ENCODE measurements around the gene CBX5.

The CBX5 gene

DNA sequence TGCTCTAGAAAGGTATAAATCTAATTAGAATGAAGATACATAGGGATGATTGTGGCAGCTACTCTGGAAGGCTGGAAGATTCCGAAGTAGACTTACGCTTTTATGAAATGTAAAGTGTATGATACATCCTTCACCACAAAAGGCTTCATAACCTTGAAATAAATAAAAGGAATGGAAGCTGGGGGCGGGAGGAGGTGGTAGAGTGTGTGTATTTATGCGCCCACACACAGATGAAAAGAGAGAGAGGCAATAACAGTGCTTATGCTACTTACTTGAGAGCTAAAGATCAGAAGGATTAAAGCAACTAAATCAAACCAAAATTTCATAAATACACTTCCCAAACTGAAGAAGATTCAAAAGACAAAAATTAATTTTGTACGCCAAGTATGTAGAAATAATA lies 30.4 kb downstream of the CBX5 start:
- TF ChIP-seq, protein P1, sequence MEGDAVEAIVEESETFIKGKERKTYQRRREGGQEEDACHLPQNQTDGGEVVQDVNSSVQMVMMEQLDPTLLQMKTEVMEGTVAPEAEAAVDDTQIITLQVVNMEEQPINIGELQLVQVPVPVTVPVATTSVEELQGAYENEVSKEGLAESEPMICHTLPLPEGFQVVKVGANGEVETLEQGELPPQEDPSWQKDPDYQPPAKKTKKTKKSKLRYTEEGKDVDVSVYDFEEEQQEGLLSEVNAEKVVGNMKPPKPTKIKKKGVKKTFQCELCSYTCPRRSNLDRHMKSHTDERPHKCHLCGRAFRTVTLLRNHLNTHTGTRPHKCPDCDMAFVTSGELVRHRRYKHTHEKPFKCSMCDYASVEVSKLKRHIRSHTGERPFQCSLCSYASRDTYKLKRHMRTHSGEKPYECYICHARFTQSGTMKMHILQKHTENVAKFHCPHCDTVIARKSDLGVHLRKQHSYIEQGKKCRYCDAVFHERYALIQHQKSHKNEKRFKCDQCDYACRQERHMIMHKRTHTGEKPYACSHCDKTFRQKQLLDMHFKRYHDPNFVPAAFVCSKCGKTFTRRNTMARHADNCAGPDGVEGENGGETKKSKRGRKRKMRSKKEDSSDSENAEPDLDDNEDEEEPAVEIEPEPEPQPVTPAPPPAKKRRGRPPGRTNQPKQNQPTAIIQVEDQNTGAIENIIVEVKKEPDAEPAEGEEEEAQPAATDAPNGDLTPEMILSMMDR (IDR thresholded peaks at IDR 0.05; ENCODE audit: extremely low read depth, insufficient read depth, missing control alignments), result no peak
- in situ Hi-C loops (cut with MboI; ENCODE audit: low pct_unique_long_range_greater_than_20kb, low sequenced_read_pairs, unreplicated experiment), result no loop called here
- no peak for DNase-seq (ENCODE audit: low spot score)

DNA sequence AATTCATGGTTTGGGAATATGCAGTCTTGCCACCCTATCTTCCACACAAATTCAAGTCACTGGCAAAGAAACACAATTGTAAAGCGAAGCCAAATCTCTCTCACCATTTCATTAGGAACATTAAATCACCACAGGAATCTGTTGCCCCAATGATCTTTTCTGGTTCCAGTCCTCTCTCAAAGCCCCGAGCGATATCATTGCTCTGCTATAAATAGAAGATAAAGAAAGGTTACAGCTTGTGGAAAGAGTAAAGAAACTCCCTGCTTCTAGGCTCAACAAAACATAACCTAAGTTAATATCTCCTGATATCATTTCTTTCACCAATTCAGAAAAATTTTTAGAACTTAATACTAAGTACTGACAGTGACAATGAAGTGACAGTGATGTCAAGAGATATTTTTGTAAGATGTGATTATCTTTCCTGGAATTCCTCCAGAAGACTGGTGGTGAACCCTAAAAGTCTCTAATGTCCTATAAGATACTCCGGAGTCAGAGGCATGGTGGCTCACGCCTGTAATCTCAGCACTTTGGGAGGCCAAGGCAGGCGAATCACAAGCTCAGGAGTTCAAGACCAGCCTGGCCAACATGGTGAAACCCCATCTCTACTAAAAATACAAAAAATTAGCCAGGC lies 33.8 kb downstream of the CBX5 start:
- in situ Hi-C loops (cut with MboI; ENCODE audit: low pct_unique_long_range_greater_than_20kb, low sequenced_read_pairs, unreplicated experiment), result no loop called here
- DNase-seq (ENCODE audit: low spot score), result no peak
- TF ChIP-seq, protein P1 (IDR thresholded peaks at IDR 0.05; ENCODE audit: extremely low read depth, insufficient read depth, missing control alignments), result no peak

DNA sequence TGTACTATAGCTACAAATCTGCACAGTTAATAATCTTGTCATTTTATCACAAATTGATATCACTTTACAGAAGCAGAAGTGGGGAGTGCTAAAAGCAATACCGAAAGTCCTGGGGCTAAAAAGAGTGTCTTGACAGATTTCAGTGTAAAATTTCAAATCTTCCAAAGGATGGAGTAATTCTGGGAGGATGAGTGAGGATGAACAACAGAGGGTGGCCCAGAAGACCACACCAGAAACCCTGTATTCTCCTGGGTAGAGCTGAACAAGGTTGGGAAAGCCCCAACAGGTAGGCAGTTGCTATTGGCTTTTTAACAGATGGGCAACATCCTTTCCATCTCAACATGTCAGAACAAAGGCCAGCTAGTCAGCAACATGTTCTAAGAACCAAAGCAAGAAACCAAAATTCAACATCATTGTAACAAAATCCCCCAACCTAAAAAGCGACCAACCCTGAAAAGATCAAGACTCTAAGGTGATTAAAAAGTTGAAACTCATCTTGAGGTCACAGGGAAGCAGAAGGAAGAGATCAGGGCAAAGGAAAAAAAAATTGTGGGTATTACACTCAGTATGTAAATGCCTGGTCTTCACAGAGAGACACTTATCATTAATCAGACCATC lies 38.8 kb downstream of the CBX5 start:
- in situ Hi-C loops (cut with MboI; ENCODE audit: low pct_unique_long_range_greater_than_20kb, low sequenced_read_pairs, unreplicated experiment), result no loop called here
- DNase-seq (ENCODE audit: low spot score), result peak; percentile 62
- TF ChIP-seq, protein P1 (IDR thresholded peaks at IDR 0.05; ENCODE audit: extremely low read depth, insufficient read depth, missing control alignments), result no peak

DNA sequence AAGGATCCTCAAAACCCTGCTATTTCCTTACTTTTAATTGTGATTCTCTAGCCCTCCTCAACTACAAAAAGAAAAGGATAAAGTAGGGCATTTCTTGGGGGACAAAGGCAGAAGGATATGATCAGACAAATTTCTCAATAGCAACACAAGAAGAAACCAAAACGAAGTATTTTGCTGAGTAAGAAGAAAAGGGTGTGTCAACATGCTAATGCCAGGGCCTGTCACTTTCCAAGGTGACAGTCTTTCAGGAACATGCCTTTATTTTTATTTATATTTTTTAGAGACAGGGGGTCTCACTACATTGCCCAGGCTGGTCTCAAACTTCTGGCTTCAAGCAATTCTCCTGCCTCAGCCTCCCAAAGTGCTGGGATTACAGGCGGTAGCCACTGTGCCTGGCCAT lies 39.8 kb downstream of the CBX5 start:
- TF ChIP-seq, protein P1 (IDR thresholded peaks at IDR 0.05; ENCODE audit: extremely low read depth, insufficient read depth, missing control alignments), result no peak
- no peak for DNase-seq (ENCODE audit: low spot score)
- in situ Hi-C loops (cut with MboI; ENCODE audit: low pct_unique_long_range_greater_than_20kb, low sequenced_read_pairs, unreplicated experiment), result no loop called here

DNA sequence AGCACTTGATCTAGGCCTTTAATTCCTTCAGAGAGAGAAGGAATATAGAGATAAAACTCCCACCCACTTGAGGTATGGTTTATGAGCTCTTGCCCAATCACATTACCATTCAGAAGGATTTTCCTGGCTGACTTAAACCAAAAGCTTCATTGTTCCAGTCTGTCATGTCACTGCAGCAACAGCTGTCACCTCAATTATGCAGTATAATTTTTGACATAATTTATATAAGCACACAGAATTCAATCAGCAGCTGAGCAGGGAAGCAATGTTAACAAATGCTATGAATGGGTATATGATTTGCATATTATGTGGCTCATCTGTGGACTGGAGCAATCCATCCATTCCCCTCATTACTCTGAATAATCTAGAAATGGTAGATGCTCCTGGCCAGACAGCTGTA lies 40.3 kb downstream of the CBX5 start:
- DNase-seq (ENCODE audit: low spot score), result no peak
- TF ChIP-seq, protein P1 (IDR thresholded peaks at IDR 0.05; ENCODE audit: extremely low read depth, insufficient read depth, missing control alignments), result no peak
- in situ Hi-C loops (cut with MboI; ENCODE audit: low pct_unique_long_range_greater_than_20kb, low sequenced_read_pairs, unreplicated experiment), result no loop called here

DNA sequence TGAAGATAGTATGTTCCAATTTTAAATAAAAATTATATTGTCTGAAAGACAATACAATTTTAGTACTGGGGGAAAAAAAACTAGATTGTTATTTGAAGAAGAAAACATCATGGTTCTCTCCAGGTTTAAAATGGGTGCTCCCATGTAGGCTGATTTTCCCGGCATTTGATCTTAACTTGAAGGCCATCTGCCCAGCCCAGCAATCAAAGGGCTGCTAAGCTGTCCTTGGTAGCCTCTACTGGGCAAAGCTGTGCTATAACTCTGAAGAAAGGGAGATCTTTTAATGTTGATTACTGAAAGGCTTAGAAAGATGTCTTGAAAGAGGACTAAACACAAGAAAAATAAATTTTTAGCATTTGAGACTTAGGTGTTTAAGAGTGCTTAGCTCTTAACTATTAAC lies 41.4 kb downstream of the CBX5 start:
- DNase-seq (ENCODE audit: low spot score), result no peak
- TF ChIP-seq, protein P1 (IDR thresholded peaks at IDR 0.05; ENCODE audit: extremely low read depth, insufficient read depth, missing control alignments), result no peak
- in situ Hi-C loops (cut with MboI; ENCODE audit: low pct_unique_long_range_greater_than_20kb, low sequenced_read_pairs, unreplicated experiment), result no loop called here
